B cell (primary cell): ENCODE results near the gene EML3. TPM values are rescaled to one million over a fixed set of nuclear protein-coding genes. Genes with fewer than 3 reads are reported as not detected.
A peak's percentile ranks its signal among the peaks of the same experiment; 100 is the strongest.

Experiments
- ATAC-seq: fragments of 200-7000 bp; cut with Tn5 transposase; one replicate; pipeline ENCODE4 v1.10.0; 2021; ENCODE audit warnings: low read depth, mild to moderate bottlenecking, moderate number of reproducible peaks, moderate library complexity
- CTCF ChIA-PET: fragments of 350-600 bp; sonication (Branson Sonifier 250); formaldehyde crosslinking; loops from one replicate; lab custom pipeline; 2021; ENCODE audit warnings: antibody characterized with exemption, inconsistent platforms; lab: Charles Lee
- POLR2A ChIA-PET: fragments of 350-600 bp; sonication (Branson Sonifier 250); formaldehyde crosslinking; loops from one replicate; lab custom pipeline; 2021; ENCODE audit warnings: antibody characterized with exemption; lab: Charles Lee
- DNase-seq: peaks from one replicate; pipeline ENCODE4 v3.0.0; 2013
- H2AFZ ChIP-seq: 2 replicates; pipeline ENCODE4 v1.6.1; 2012; ENCODE audit warnings: mild to moderate bottlenecking, low read depth, low read length; ENCODE audit not compliant: insufficient read depth, poor library complexity, severe bottlenecking
- H3K27ac ChIP-seq, 2 donors: 1 replicate in 1 of 2; 2 replicates in 1 of 2; pipeline ENCODE4 v1.5.1; 2012 to 2013; ENCODE audit warnings: low read length in 2 of 2, mild to moderate bottlenecking in 2 of 2, moderate library complexity in 1 of 2
- H3K27me3 ChIP-seq, 4 experiments: fragments of 200-600 bp in 1 of 4; sonication (generic) in 1 of 4; replicated peaks in 1 of 4; 1 replicate in 2 of 4; 2 replicates in 2 of 4; pipeline versions ENCODE4 v1.6.1 to v1.7.0; 2013 to 2016; ENCODE audit warnings: low read length in 3 of 4, mild to moderate bottlenecking in 2 of 4, mixed read lengths in 1 of 4, moderate library complexity in 1 of 4; ENCODE audit not compliant: insufficient read depth in 4 of 4, control insufficient read depth in 3 of 4; ENCODE audit errors: control extremely low read depth in 1 of 4
- H3K36me3 ChIP-seq, 2 experiments: replicated peaks in 1 of 2; 1 replicate in 1 of 2; 2 replicates in 1 of 2; pipeline versions ENCODE4 v1.6.1 to v1.7.1; 2013; ENCODE audit warnings: low read length in 1 of 2; ENCODE audit not compliant: insufficient read depth in 2 of 2, control insufficient read depth in 1 of 2; ENCODE audit errors: control extremely low read depth in 1 of 2, extremely low read depth in 1 of 2
- H3K4me1 ChIP-seq, 2 donors: fragments of 200-600 bp in 1 of 2; sonication (generic) in 1 of 2; 1 replicate in 1 of 2; 2 replicates in 1 of 2; pipeline versions ENCODE4 v1.5.1 to v1.6.1; 2013 to 2017; ENCODE audit warnings: low read length in 2 of 2; ENCODE audit not compliant: control insufficient read depth in 2 of 2, insufficient read depth in 2 of 2
- H3K4me2 ChIP-seq: replicated peaks from 2 replicates; pipeline ENCODE3; 2012; ENCODE audit warnings: mild to moderate bottlenecking, low read depth, low read length; ENCODE audit not compliant: poor library complexity, severe bottlenecking
- H3K4me3 ChIP-seq, 5 experiments: fragments of 200-600 bp in 1 of 5; sonication (generic) in 1 of 5; 1 replicate in 3 of 5; 2 replicates in 2 of 5; pipeline versions ENCODE4 v1.5.1 to v1.7.0; 2011 to 2016; ENCODE audit warnings: low read length in 4 of 5, mild to moderate bottlenecking in 4 of 5, low read depth in 2 of 5, control low read depth in 1 of 5, moderate library complexity in 1 of 5; ENCODE audit not compliant: insufficient read depth in 1 of 5; ENCODE audit errors: control extremely low read depth in 1 of 5, extremely low read depth in 1 of 5
- H3K79me2 ChIP-seq: fragments of 200-600 bp; sonication (generic); one replicate; pipeline ENCODE4 v1.6.0; 2016; ENCODE audit warnings: low read length; ENCODE audit not compliant: control insufficient read depth, insufficient read depth
- H3K9ac ChIP-seq: fragments of 200-600 bp; sonication (generic); 2 replicates; pipeline ENCODE4 v1.6.1; 2017; ENCODE audit warnings: mild to moderate bottlenecking, low read length, moderate library complexity
- H3K9me3 ChIP-seq, 3 donors: one replicate each; pipeline versions ENCODE4 v1.6.1 to v1.7.1; 2013; ENCODE audit warnings: low read length in 2 of 3; ENCODE audit not compliant: control insufficient read depth in 2 of 3, insufficient read depth in 1 of 3; ENCODE audit errors: control extremely low read depth in 1 of 3
- H4K20me1 ChIP-seq: 2 replicates; pipeline ENCODE4 v1.6.0; 2012; ENCODE audit warnings: mild to moderate bottlenecking, low read length; ENCODE audit not compliant: insufficient read depth, control insufficient read depth, poor library complexity, severe bottlenecking
- H3K27ac Mint-ChIP-seq: one replicate; pipeline ENCODE4 v1.8.0; 2021; ENCODE audit warnings: mixed read lengths
- H3K27me3 Mint-ChIP-seq: one replicate; pipeline ENCODE4 v1.8.0; 2021; ENCODE audit warnings: mixed read lengths
- H3K4me1 Mint-ChIP-seq: one replicate; pipeline ENCODE4 v1.8.0; 2021; ENCODE audit warnings: mixed read lengths
- H3K4me3 Mint-ChIP-seq: one replicate; pipeline ENCODE4 v1.8.0; 2021; ENCODE audit warnings: mixed read lengths
- H3K9me3 Mint-ChIP-seq: one replicate; pipeline ENCODE4 v1.8.0; 2022; ENCODE audit warnings: mixed read lengths; ENCODE audit not compliant: insufficient read depth
- EZH2 ChIP-seq: IDR thresholded peaks from 2 replicates; pipeline ENCODE4 v1.6.1; 2012; ENCODE audit warnings: borderline replicate concordance, low read depth, mild to moderate bottlenecking, moderate library complexity, low read length; ENCODE audit not compliant: insufficient read depth, poor library complexity, severe bottlenecking
- WGBS: methylation state at CpG from one replicate; pipeline ENCODE4 v1.1.5; 2013; ENCODE audit warnings: missing lambda C conversion rate; ENCODE audit not compliant: insufficient coverage; 5-methylcytosine and 5-hydroxymethylcytosine counted together
- intact Hi-C: fragments of 100-400 bp; cut with micrococcal nuclease; formaldehyde crosslinking; loops from one replicate; pipeline ENCODE4 v1.10.0; 2022
- polyA plus RNA-seq: library from polyadenylated mRNA; depleted of rRNA; stranded (reverse); fragments of >200 nt; gene quantifications from 2 replicates; pipeline ENCODE4 v1.2.3, GENCODE V29; 2012
- total RNA-seq, 2 donors: library from RNA; stranded (reverse); fragments of 120-200 nt in 1 of 2; gene quantifications; 1 replicate in 1 of 2; 2 replicates in 1 of 2; pipeline versions ENCODE4 v1.2.3 to v1.2.4, GENCODE V29; 2013 to 2022
- TF ChIP-seq, protein P1 (sequence below): fragments of 200-600 bp; IDR thresholded peaks from one replicate; pipeline ENCODE4 v1.8.0; 2022; ENCODE audit warnings: antibody characterized with exemption, mild to moderate bottlenecking

Gene EML3
- total and polyA plus RNA-seq, 2 donors (not counting 1 experiment from before 2014, with no cell fraction given): 127 to 128 TPM

DNA sequence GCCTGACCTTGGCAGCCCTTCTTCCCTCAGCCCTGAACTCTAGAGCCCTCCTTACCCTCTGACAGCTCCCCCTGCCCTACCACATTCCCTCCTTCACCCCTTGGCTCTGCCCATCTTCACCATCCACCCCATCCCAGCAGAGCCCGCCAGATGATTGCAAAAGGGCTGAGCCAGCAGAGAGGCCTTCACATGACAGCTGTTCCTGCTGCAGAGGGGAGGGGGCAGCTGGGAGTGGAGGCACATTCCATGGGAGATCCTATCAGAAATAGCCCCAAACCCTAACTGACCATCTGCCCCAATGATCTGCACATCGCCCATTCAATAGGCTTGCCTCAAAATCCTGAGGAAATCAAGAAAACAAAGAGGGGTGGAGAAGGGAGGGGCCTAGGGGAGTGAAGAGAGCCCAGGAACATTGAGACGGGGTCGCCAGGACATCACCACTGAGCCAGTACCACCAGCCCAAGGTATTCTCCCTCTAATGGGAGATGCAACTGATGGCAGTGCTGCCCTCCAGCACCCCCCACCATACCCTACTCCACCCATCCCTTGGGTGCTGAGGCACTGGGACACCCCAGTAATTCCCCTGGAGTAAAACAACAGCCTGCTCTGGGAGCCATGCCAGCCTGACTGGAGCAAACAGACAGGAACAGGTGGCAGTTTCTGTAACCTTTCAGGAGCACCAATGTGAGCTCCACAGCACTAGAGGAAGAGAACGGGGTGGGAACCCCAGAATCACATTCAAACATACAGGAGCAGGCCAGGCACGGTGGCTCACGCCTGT, 58.0 kb downstream of the EML3 start:
- POLR2A ChIA-PET: interaction anchor here (0.7 to 9.3 kb wide), 6 partner anchors 8 to 287 kb away, joined by 4 to 119 read pairs (median 6); partner anchors contain the start of genes AHNAK, EEF1G and TUT1
- intact Hi-C loops: loop anchor here (1.0 to 5.0 kb wide), 4 partner anchors 13 to 674 kb away; no protein-coding TSS in a partner anchor
- Mint-ChIP-seq H3K4me1 (peaks cover 80% of the 10 kb centered on the region), H3K27me3 (no peaks in the 10 kb centered on the region), H3K9me3 (no peaks in the 10 kb centered on the region), H3K4me3 (peak overlapping the region; percentile 70), H3K27ac (peak overlapping the region; percentile 96)
- CTCF ChIA-PET: interaction anchor here (0.8 to 13.2 kb wide), 5 partner anchors 8 to 130 kb away, joined by 3 to 376 read pairs (median 5); partner anchors contain the start of gene AHNAK
- no peak for ATAC-seq
- TF ChIP-seq, protein P1, sequence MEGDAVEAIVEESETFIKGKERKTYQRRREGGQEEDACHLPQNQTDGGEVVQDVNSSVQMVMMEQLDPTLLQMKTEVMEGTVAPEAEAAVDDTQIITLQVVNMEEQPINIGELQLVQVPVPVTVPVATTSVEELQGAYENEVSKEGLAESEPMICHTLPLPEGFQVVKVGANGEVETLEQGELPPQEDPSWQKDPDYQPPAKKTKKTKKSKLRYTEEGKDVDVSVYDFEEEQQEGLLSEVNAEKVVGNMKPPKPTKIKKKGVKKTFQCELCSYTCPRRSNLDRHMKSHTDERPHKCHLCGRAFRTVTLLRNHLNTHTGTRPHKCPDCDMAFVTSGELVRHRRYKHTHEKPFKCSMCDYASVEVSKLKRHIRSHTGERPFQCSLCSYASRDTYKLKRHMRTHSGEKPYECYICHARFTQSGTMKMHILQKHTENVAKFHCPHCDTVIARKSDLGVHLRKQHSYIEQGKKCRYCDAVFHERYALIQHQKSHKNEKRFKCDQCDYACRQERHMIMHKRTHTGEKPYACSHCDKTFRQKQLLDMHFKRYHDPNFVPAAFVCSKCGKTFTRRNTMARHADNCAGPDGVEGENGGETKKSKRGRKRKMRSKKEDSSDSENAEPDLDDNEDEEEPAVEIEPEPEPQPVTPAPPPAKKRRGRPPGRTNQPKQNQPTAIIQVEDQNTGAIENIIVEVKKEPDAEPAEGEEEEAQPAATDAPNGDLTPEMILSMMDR: no peak
- no peak for TF ChIP-seq EZH2
- H3K79me2 ChIP-seq: peaks cover 19% of the 10 kb centered on the region
- no peaks in the 10 kb centered on the region for H4K20me1 ChIP-seq
- H3K9me3 ChIP-seq: no peaks in the 10 kb centered on the region
- peaks cover 78 to 89% of the 10 kb centered on the region in 2 donors for H3K4me1 ChIP-seq
- H3K9ac ChIP-seq: peak overlapping the region; percentile 44
- WGBS: 100% methylated on average over 1 of the region's 7 CpGs
- H3K4me2 ChIP-seq: peak overlapping the region; percentile 74
- peaks cover 7 to 14% of the 10 kb centered on the region in 2 experiments for H3K36me3 ChIP-seq
- no peak overlapping the region for H2AFZ ChIP-seq
- DNase-seq: peak; percentile 50
- H3K27ac ChIP-seq: peak overlapping the region; percentile 98 to 99
- H3K27me3 ChIP-seq: no peaks in the 10 kb centered on the region
- peak overlapping the region in 1 of 5 experiments; percentile 34 for H3K4me3 ChIP-seq
